ENCODE data around the gene PECR. TPM values are rescaled to one million over a fixed set of nuclear protein-coding genes. Genes with fewer than 3 reads are reported as not detected.
A peak's percentile ranks its signal among the peaks of the same experiment; 100 is the strongest.

Gene PECR
- total and polyA plus RNA-seq, 2 of the 4 experiments (the other 2 are of a cell fraction) = 11.4 to 17.7 TPM

DNA sequence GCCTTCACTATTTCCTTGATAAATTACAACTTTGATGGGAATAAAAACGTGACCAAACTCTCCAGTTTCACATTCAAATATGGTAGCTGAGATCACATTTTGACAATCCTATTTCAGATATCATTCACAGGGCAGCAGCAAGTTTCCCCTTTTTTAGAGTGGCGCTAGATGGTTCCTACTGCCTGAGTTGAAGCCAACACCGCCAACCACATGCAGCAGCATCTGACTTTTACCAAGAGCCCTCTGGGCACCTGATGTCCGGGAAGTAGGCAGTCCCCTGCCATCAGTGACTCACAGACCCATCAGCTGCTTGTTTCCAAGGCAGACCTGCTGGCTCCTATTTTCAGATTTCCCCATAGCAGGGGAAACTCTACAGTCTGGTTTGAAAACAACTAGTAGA, 64.2 kb downstream of the PECR start:
- no peak overlapping the region for H2AK5ac ChIP-seq (ENCODE audit: low read depth, low read length)
- H3K4me3 ChIP-seq (ENCODE audit: insufficient read depth, low read depth, low read length) = no peak overlapping the region
- H3K18ac ChIP-seq (ENCODE audit: low read depth, low read length) = no peak overlapping the region
- intact Hi-C loops (cut with micrococcal nuclease) = no loop called here
- H4K20me1 ChIP-seq (ENCODE audit: insufficient read depth, low read length) = no peaks in the 10 kb centered on the region
- ChIA-PET CTCF (interaction anchor here (0.7 kb wide), 1 partner anchor 38 kb away, joined by 3 read pairs; no protein-coding TSS in a partner anchor), POLR2A (ENCODE audit: unreplicated experiment) (no interaction called here)
- no peak overlapping the region for H3K14ac ChIP-seq (replicated peaks; ENCODE audit: low read depth, low read length)
- H3K79me1 ChIP-seq (ENCODE audit: low read depth in 1 of 2, low read length in 2 of 2) = no peaks in the 10 kb centered on the region
- no peaks in the 10 kb centered on the region for H3K27me3 ChIP-seq (ENCODE audit: control insufficient read depth, insufficient read depth, low read length)
- no peak overlapping the region for H4K5ac ChIP-seq (ENCODE audit: low read depth, low read length)
- H3K9ac ChIP-seq (ENCODE audit: low read depth, low read length) = no peak overlapping the region
- H4K8ac ChIP-seq (ENCODE audit: low read depth in 2 of 2, low read length in 2 of 2) = no peak overlapping the region
- H2AFZ ChIP-seq (replicated peaks; ENCODE audit: low read length, poor library complexity) = no peak overlapping the region
- no peak for TF ChIP-seq BHLHE40 (IDR thresholded peaks at IDR 0.05; ENCODE audit: low read depth, low read length)
- BruUV-seq (replicated peaks) = no TSS peak
- H2BK20ac ChIP-seq (ENCODE audit: low read depth, low read length) = no peak overlapping the region
- H2AK9ac ChIP-seq (replicated peaks; ENCODE audit: low read depth, low read length, poor library complexity) = no peak overlapping the region
- no peak overlapping the region for H3K23ac ChIP-seq (ENCODE audit: low read depth, low read length)
- in situ Hi-C loops (cut with MboI; ENCODE audit: low sequenced_read_pairs) = no loop called here
- no peak overlapping the region for H2BK120ac ChIP-seq (ENCODE audit: low read depth, low read length)
- no peak overlapping the region for H3K4ac ChIP-seq (ENCODE audit: low read depth, low read length)
- no peak for ATAC-seq (ENCODE audit: low read depth)
- H3K4me1 ChIP-seq (ENCODE audit: control insufficient read depth, insufficient read depth, low read length) = peaks cover 2% of the 10 kb centered on the region; the same call in 1 of the 2 replicates
- H3K36me3 ChIP-seq (ENCODE audit: control insufficient read depth, insufficient read depth, low read length) = no peaks in the 10 kb centered on the region
- H3K9me1 ChIP-seq (ENCODE audit: insufficient read depth, low read length) = no peaks in the 10 kb centered on the region
- H3K9me3 ChIP-seq (ENCODE audit: control insufficient read depth, insufficient read depth, low read length) = no peaks in the 10 kb centered on the region
- WGBS, 2 experiments (ENCODE audit: extremely low coverage in 2 of 2, insufficient read length in 1 of 2) = 50% methylated on average over 1 of the region's 4 CpGs; no CpG with 5 or more reads in 1 of the 2 experiments
- no peak overlapping the region for H2BK15ac ChIP-seq (ENCODE audit: low read depth, low read length)
- H3K27ac ChIP-seq (ENCODE audit: insufficient read depth, low read length) = no peak overlapping the region
- H4K91ac ChIP-seq (ENCODE audit: insufficient read depth, low read depth, low read length) = no peak overlapping the region
- dilution Hi-C loops (cut with HindIII; ENCODE audit: low sequenced_read_pairs, unreplicated experiment) = no loop called here
- peak; percentile 33 for DNase-seq
- no peak overlapping the region for H3K56ac ChIP-seq (ENCODE audit: extremely low read depth, insufficient read depth, low read length)
- H3K4me2 ChIP-seq (ENCODE audit: low read depth, low read length) = no peak overlapping the region
- no peak overlapping the region for H2BK5ac ChIP-seq (ENCODE audit: low read depth, low read length, poor library complexity, severe bottlenecking)

Data from IMR-90 (cell line).